Smooth muscle cell (in vitro differentiated cells): Measurements from ENCODE around the gene TNS2. TPM values are rescaled to one million over a fixed set of nuclear protein-coding genes. Genes with fewer than 3 reads are reported as not detected.

Experiments
- DNase-seq: peaks from one replicate; lab custom pipeline; 2025; ENCODE audit not compliant: unreplicated experiment; lab: John Stamatoyannopoulos, UW
- H2AFZ ChIP-seq: fragments of 200-600 bp; sonication (generic); 2 replicates; pipeline ENCODE4 v1.6.0; 2016; ENCODE audit warnings: antibody characterized with exemption, low read depth, mild to moderate bottlenecking
- H3F3A ChIP-seq: fragments of 200-600 bp; sonication (generic); 2 replicates; pipeline ENCODE4 v1.6.0; 2017; ENCODE audit warnings: antibody characterized with exemption, low read depth
- H3K27ac ChIP-seq: fragments of 200-600 bp; sonication (generic); 2 replicates; pipeline ENCODE4 v1.5.1; 2016; ENCODE audit warnings: low read depth, mild to moderate bottlenecking
- H3K27me3 ChIP-seq: fragments of 200-600 bp; sonication (generic); 2 replicates; pipeline ENCODE4 v1.6.1; 2016; ENCODE audit warnings: low read depth, mild to moderate bottlenecking
- H3K36me3 ChIP-seq: fragments of 200-600 bp; sonication (generic); 2 replicates; pipeline ENCODE4 v1.5.1; 2016; ENCODE audit warnings: low read depth
- H3K4me1 ChIP-seq: fragments of 200-600 bp; sonication (generic); 2 replicates; pipeline ENCODE4 v1.5.1; 2016; ENCODE audit warnings: low read depth
- H3K4me2 ChIP-seq: fragments of 200-600 bp; sonication (generic); 2 replicates; pipeline ENCODE4 v1.6.0; 2016; ENCODE audit warnings: mild to moderate bottlenecking
- H3K4me3 ChIP-seq: fragments of 200-600 bp; sonication (generic); 2 replicates; pipeline ENCODE4 v1.5.1; 2016; ENCODE audit warnings: mild to moderate bottlenecking
- H3K79me2 ChIP-seq: fragments of 200-600 bp; sonication (generic); 2 replicates; pipeline ENCODE4 v1.6.0; 2016; ENCODE audit warnings: low read depth, mild to moderate bottlenecking
- H3K9ac ChIP-seq: fragments of 200-600 bp; sonication (generic); 2 replicates; pipeline ENCODE4 v1.6.0; 2016; ENCODE audit warnings: low read depth
- H3K9me3 ChIP-seq: fragments of 200-600 bp; sonication (generic); replicated peaks from 2 replicates; pipeline ENCODE4 v1.5.1; 2016; ENCODE audit warnings: low read depth
- H4K20me1 ChIP-seq: fragments of 200-600 bp; sonication (generic); 2 replicates; pipeline ENCODE4 v1.6.0; 2016; ENCODE audit warnings: low read depth
- CTCF ChIP-seq: fragments of 200-600 bp; sonication (generic); IDR thresholded peaks from 2 replicates; pipeline ENCODE4 v1.5.1; 2017; ENCODE audit warnings: borderline replicate concordance, mild to moderate bottlenecking, antibody characterized with exemption; ENCODE audit not compliant: insufficient read depth, poor library complexity, severe bottlenecking
- WGBS: methylation state at CpG from one replicate; pipeline ENCODE4 v1.1.7; 2016; ENCODE audit warnings: low lambda C conversion rate; 5-methylcytosine and 5-hydroxymethylcytosine counted together
- polyA plus RNA-seq: library from polyadenylated mRNA; unstranded; fragments of >200 nt; fragmentation: Nextera tagmentation; extraction: Ambion mirVana; gene quantifications from 2 replicates; pipeline ENCODE4 v1.2.1, GENCODE V29; 2016
- total RNA-seq: library from RNA; depleted of rRNA; stranded (reverse); fragments of >200 nt; gene quantifications from 2 replicates; pipeline ENCODE4 v1.2.3, GENCODE V29; 2014

Gene TNS2
- total and polyA plus RNA-seq, 2 experiments from 2014 or later = 9.3 to 17.4 TPM

- peaks cover 8% of the 10 kb centered on the region for H3F3A ChIP-seq
- no peak for DNase-seq
- 76% methylated on average over 2 of the region's 2 CpGs for WGBS
- no peak overlapping the region for H3K27ac ChIP-seq
- no peak for TF ChIP-seq CTCF
- no peaks in the 10 kb centered on the region for H3K27me3 ChIP-seq
- H3K79me2 ChIP-seq = peaks cover 11% of the 10 kb centered on the region
- no peaks in the 10 kb centered on the region for H4K20me1 ChIP-seq
- no peak overlapping the region for H2AFZ ChIP-seq
- no peaks in the 10 kb centered on the region for H3K36me3 ChIP-seq
- H3K4me2 ChIP-seq = no peak overlapping the region
- no peak overlapping the region for H3K4me3 ChIP-seq
- no peak overlapping the region for H3K9ac ChIP-seq
- H3K4me1 ChIP-seq = peaks cover 8% of the 10 kb centered on the region
- H3K9me3 ChIP-seq = no peaks in the 10 kb centered on the region
These were observed 32.8 kb downstream of the TNS2 start for GRCh38 chr12:53082637-53083175.

GRCh38 chr12:53086361-53086760 is 36.5 kb downstream of the TNS2 start:
- H3F3A ChIP-seq = no peaks in the 10 kb centered on the region

GRCh38 chr12:53090105-53090504 is 40.2 kb downstream of the TNS2 start:
- WGBS = 91% methylated on average over 6 of the region's 6 CpGs
- Histone ChIP-seq H3K4me2 (no peak overlapping the region), H3K36me3 (no peaks in the 10 kb centered on the region), H3K27me3 (peaks cover 4% of the 10 kb centered on the region), H3K79me2 (no peaks in the 10 kb centered on the region), H3K27ac (no peak overlapping the region), H3K4me3 (no peak overlapping the region), H3F3A (no peaks in the 10 kb centered on the region), H2AFZ (no peak overlapping the region), H3K9ac (no peak overlapping the region), H3K4me1 (no peaks in the 10 kb centered on the region), H3K9me3 (no peaks in the 10 kb centered on the region), H4K20me1 (no peaks in the 10 kb centered on the region)
- no peak for DNase-seq
- no peak for TF ChIP-seq CTCF

More at GRCh38 chr12:53086361-53086760, 36.5 kb downstream of the TNS2 start:
- H3K9me3 ChIP-seq = no peaks in the 10 kb centered on the region
- 91% methylated on average over 3 of the region's 3 CpGs for WGBS
- H3K4me2 ChIP-seq = no peak overlapping the region
- peaks cover 4% of the 10 kb centered on the region for H3K27me3 ChIP-seq
- no peak overlapping the region for H2AFZ ChIP-seq
- no peaks in the 10 kb centered on the region for H3K79me2 ChIP-seq
- no peak for DNase-seq
- H3K27ac ChIP-seq = no peak overlapping the region
- H3K9ac ChIP-seq = no peak overlapping the region
- TF ChIP-seq CTCF = no peak
- H3K36me3 ChIP-seq = no peaks in the 10 kb centered on the region
- no peaks in the 10 kb centered on the region for H4K20me1 ChIP-seq
- H3K4me1 ChIP-seq = no peaks in the 10 kb centered on the region
- no peak overlapping the region for H3K4me3 ChIP-seq

GRCh38 chr12:53090554-53090953 is 40.7 kb downstream of the TNS2 start:
- 78% methylated on average over 2 of the region's 2 CpGs for WGBS
- no peaks in the 10 kb centered on the region for H3K9me3 ChIP-seq
- H2AFZ ChIP-seq = no peak overlapping the region
- H3K9ac ChIP-seq = no peak overlapping the region
- no peaks in the 10 kb centered on the region for H3K4me1 ChIP-seq
- TF ChIP-seq CTCF = no peak
- no peak for DNase-seq
- H3K4me2 ChIP-seq = no peak overlapping the region
- no peaks in the 10 kb centered on the region for H4K20me1 ChIP-seq
- H3K27ac ChIP-seq = no peak overlapping the region
- no peaks in the 10 kb centered on the region for H3F3A ChIP-seq
- H3K27me3 ChIP-seq = peaks cover 4% of the 10 kb centered on the region
- H3K4me3 ChIP-seq = no peak overlapping the region
- no peaks in the 10 kb centered on the region for H3K79me2 ChIP-seq
- no peaks in the 10 kb centered on the region for H3K36me3 ChIP-seq
